ENCODE data around the gene ZFPL1.

The ZFPL1 gene

GRCh38 chr11:65096926-65097325 lies 12.9 kb downstream of the ZFPL1 start:
- Mint-ChIP-seq H3K27me3 (ENCODE audit: low read depth) (no peaks in the 10 kb centered on the region), H3K9me3 (no peaks in the 10 kb centered on the region), H3K36me3 (ENCODE audit: low read depth) (no peaks in the 10 kb centered on the region), H3K4me1 (peaks cover 10% of the 10 kb centered on the region), H3K4me3 (peak overlapping the region; percentile 93 to 97 (median 97)), H3K27ac (peak overlapping the region in 1 of 3 experiments; percentile 95)
- no peak for TF ChIP-seq CTCF (IDR thresholded peaks at IDR 0.05; ENCODE audit: unreplicated experiment in 3 of 3)

GRCh38 chr11:65100674-65101350 lies 16.8 kb downstream of the ZFPL1 start:
- Mint-ChIP-seq H3K4me1 (peaks cover 7% of the 10 kb centered on the region), H3K4me3 (no peak overlapping the region)
- TF ChIP-seq CTCF (IDR thresholded peaks at IDR 0.05; ENCODE audit: unreplicated experiment in 3 of 3): no peak

GRCh38 chr11:65102142-65103095 lies 18.4 kb downstream of the ZFPL1 start:
- H3K27me3 Mint-ChIP-seq (ENCODE audit: low read depth): no peaks in the 10 kb centered on the region
- H3K4me1 Mint-ChIP-seq: peaks cover 5% of the 10 kb centered on the region
- peaks cover 10% of the 10 kb centered on the region for H3K36me3 Mint-ChIP-seq (ENCODE audit: low read depth)
- H3K9me3 Mint-ChIP-seq: no peaks in the 10 kb centered on the region
- peak overlapping the region in 1 of 3 experiments; percentile 27 for H3K27ac Mint-ChIP-seq
- no peak overlapping the region for H3K4me3 Mint-ChIP-seq
- no peak for TF ChIP-seq CTCF (IDR thresholded peaks at IDR 0.05; ENCODE audit: unreplicated experiment in 3 of 3)

More at GRCh38 chr11:65100674-65101350, 16.8 kb downstream of the ZFPL1 start:
- Mint-ChIP-seq H3K9me3 (no peaks in the 10 kb centered on the region), H3K27me3 (ENCODE audit: low read depth) (no peaks in the 10 kb centered on the region), H3K36me3 (ENCODE audit: low read depth) (peaks cover 7% of the 10 kb centered on the region), H3K27ac (no peak overlapping the region)

- TF ChIP-seq CTCF (IDR thresholded peaks at IDR 0.05; ENCODE audit: unreplicated experiment in 3 of 3): no peak
- Mint-ChIP-seq H3K4me3 (no peak overlapping the region), H3K27ac (no peak overlapping the region), H3K27me3 (ENCODE audit: low read depth) (no peaks in the 10 kb centered on the region), H3K4me1 (peaks cover 5% of the 10 kb centered on the region), H3K36me3 (ENCODE audit: low read depth) (peaks cover 10% of the 10 kb centered on the region), H3K9me3 (no peaks in the 10 kb centered on the region)
These were observed 19.5 kb downstream of the ZFPL1 start for GRCh38 chr11:65103476-65103875.

GRCh38 chr11:65104628-65105027 lies 20.6 kb downstream of the ZFPL1 start:
- Mint-ChIP-seq H3K4me3 (no peak overlapping the region), H3K27me3 (ENCODE audit: low read depth) (no peaks in the 10 kb centered on the region), H3K36me3 (ENCODE audit: low read depth) (peaks cover 10% of the 10 kb centered on the region), H3K4me1 (no peaks in the 10 kb centered on the region), H3K27ac (no peak overlapping the region), H3K9me3 (no peaks in the 10 kb centered on the region)
- TF ChIP-seq CTCF (IDR thresholded peaks at IDR 0.05; ENCODE audit: unreplicated experiment in 3 of 3): no peak

Data from nephron (organoid).